Dedifferentiated amniotic fluid mesenchymal stem cell (primary cell): ENCODE measurements around the gene EDC4.
"Not testable (repeated sequence)": the region's sequence is repeated elsewhere in the genome, so short reads cannot be mapped to it uniquely, and the experiment has no call there.

ENCODE experiments used
- DNase-seq: peaks from one replicate; pipeline ENCODE4 v3.0.0-alpha.2; 2016; ENCODE audit errors: extremely low spot score

EDC4 gene

GRCh38 chr16:67848118-67848517 lies 24.7 kb upstream of the EDC4 start:
- DNase-seq, result no peak

- no peak for DNase-seq
These were observed 19.2 kb upstream of the EDC4 start for GRCh38 chr16:67853670-67854069.

- DNase-seq, result no peak
These were observed 17.1 kb upstream of the EDC4 start for GRCh38 chr16:67855789-67856188.

GRCh38 chr16:67856927-67857546 lies 15.8 kb upstream of the EDC4 start:
- no peak for DNase-seq

- DNase-seq, result peak; percentile 91
These were observed 15.2 kb upstream of the EDC4 start for GRCh38 chr16:67857547-67858233.

GRCh38 chr16:67858500-67858899 lies 14.4 kb upstream of the EDC4 start:
- no peak for DNase-seq

GRCh38 chr16:67860589-67861398 lies 12.1 kb upstream of the EDC4 start:
- peak; percentile 18 for DNase-seq

GRCh38 chr16:67861877-67862276 lies 11.0 kb upstream of the EDC4 start:
- no peak for DNase-seq

- DNase-seq, result no peak
These were observed 9.9 kb upstream of the EDC4 start for GRCh38 chr16:67862623-67863583.

- not testable (repeated sequence) for DNase-seq
These were observed 8.8 kb upstream of the EDC4 start for GRCh38 chr16:67864044-67864443.

- DNase-seq, result no peak
These were observed 8.3 kb upstream of the EDC4 start for GRCh38 chr16:67864594-67864993.

- no peak for DNase-seq
These were observed 7.5 kb upstream of the EDC4 start for GRCh38 chr16:67865318-67865717.

GRCh38 chr16:67868290-67868689 lies 4.6 kb upstream of the EDC4 start:
- DNase-seq, result no peak

- no peak for DNase-seq
These were observed 3.2 kb upstream of the EDC4 start for GRCh38 chr16:67869653-67870052.

GRCh38 chr16:67871256-67871655 lies 1.6 kb upstream of the EDC4 start:
- DNase-seq, result no peak

GRCh38 chr16:67872131-67872630 lies 671 bp upstream of the EDC4 start:
- DNase-seq, result no peak

GRCh38 chr16:67873435-67874370 lies 851 bp downstream of the EDC4 start:
- DNase-seq, result peak; percentile 14

- DNase-seq, result peak; percentile 12
These were observed 1.5 kb downstream of the EDC4 start for GRCh38 chr16:67874372-67874771.

GRCh38 chr16:67877064-67877463 lies 4.2 kb downstream of the EDC4 start:
- no peak for DNase-seq

- no peak for DNase-seq
These were observed 5.4 kb downstream of the EDC4 start for GRCh38 chr16:67878232-67878631.
